Measurements from ENCODE around the gene VAT1L.

VAT1L gene

DNA sequence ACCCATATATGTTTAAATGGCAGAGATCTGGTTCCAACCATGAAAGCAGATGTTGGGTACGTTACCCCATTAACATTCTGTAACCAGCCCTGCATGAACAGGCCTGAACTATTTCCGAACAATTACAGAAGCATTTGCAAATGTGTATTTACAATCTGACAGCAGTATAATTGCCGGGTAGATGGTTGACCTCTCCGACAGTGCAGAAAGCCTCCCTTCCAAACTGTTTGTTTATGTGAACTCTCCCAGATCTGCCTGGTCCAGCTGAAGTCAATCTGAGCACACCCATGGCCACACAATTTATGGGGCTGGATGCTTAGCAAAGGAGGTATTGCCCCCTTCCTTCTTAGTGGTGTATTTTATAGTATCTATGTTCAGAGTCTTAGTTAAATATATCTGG is 44.2 kb upstream of the VAT1L start:
- Histone ChIP-seq H3K9me3 (replicated peaks in 1 of 2; ENCODE audit: control insufficient read depth in 2 of 2, insufficient read depth in 1 of 2, low read depth in 1 of 2, low read length in 2 of 2) (no peaks in the 10 kb centered on the region), H3K36me3 (replicated peaks in 1 of 2; ENCODE audit: control insufficient read depth in 2 of 2, insufficient read depth in 2 of 2, low read length in 2 of 2) (no peaks in the 10 kb centered on the region)

DNA sequence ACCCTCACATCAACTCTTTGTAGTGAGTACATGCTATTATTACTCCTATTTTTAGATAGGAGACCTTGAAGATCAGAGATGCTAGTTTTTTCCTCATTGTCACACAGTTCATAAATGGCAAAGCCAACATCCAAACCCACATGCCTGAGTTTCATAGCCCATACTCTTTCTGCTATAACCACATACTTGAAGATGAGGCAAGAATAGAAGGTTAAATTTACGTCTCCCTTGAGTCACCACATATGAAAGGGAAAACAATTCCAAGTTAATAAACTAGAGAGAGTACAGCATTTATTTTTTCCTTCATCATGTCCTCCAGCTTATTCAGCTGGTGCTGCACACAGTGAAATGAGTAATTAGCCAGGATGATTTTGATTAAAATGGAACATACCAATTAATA is 42.4 kb upstream of the VAT1L start:
- Histone ChIP-seq H3K4me3 (ENCODE audit: low read length in 2 of 2) (no peak overlapping the region), H3K79me1 (ENCODE audit: low read depth, low read length) (no peaks in the 10 kb centered on the region), H4K91ac (ENCODE audit: low read depth, low read length, poor library complexity) (no peak overlapping the region), H2AK5ac (ENCODE audit: low read depth, low read length) (no peak overlapping the region), H2BK120ac (ENCODE audit: low read depth, low read length) (no peak overlapping the region), H3K4me1 (ENCODE audit: control insufficient read depth in 2 of 2, insufficient read depth in 1 of 2, low read depth in 1 of 2, low read length in 2 of 2) (peaks cover 2 to 5% of the 10 kb centered on the region in 2 donors), H3K27me3 (ENCODE audit: control insufficient read depth in 3 of 3, insufficient read depth in 3 of 3, low read depth in 1 of 3, low read length in 3 of 3) (no peaks in the 10 kb centered on the region), H3K36me3 (replicated peaks in 1 of 2; ENCODE audit: control insufficient read depth in 2 of 2, insufficient read depth in 2 of 2, low read length in 2 of 2) (no peaks in the 10 kb centered on the region), H2BK15ac (ENCODE audit: low read length) (no peak overlapping the region), H2BK12ac (ENCODE audit: low read length) (no peak overlapping the region), H3K9me3 (replicated peaks in 1 of 2; ENCODE audit: control insufficient read depth in 2 of 2, insufficient read depth in 1 of 2, low read depth in 1 of 2, low read length in 2 of 2) (no peaks in the 10 kb centered on the region), H2AFZ (ENCODE audit: low read length) (no peak overlapping the region), H3K27ac (replicated peaks; ENCODE audit: low read length) (no peak overlapping the region), H3K18ac (ENCODE audit: low read length) (no peak overlapping the region), H3K4me2 (ENCODE audit: insufficient read depth, low read length, poor library complexity, severe bottlenecking) (no peak overlapping the region), H2BK5ac (ENCODE audit: low read length) (no peak overlapping the region), H3K9ac (ENCODE audit: low read depth, low read length, poor library complexity) (no peak overlapping the region), H3K23ac (ENCODE audit: low read depth, low read length, poor library complexity) (no peak overlapping the region), H3K4ac (ENCODE audit: low read length) (no peak overlapping the region), H4K8ac (ENCODE audit: low read depth, low read length) (no peak overlapping the region), H3K14ac (ENCODE audit: low read length) (no peak overlapping the region)
- no peak for DNase-seq (ENCODE audit: low spot score)
- no CpG with 5 or more reads among the region's 1 CpG for WGBS, 2 donors (ENCODE audit: extremely low coverage in 2 of 2, insufficient read length in 2 of 2, insufficient replicate concordance in 1 of 2)

More for the DNA sequence above, 44.2 kb upstream of the VAT1L start:
- H3K79me1 ChIP-seq (ENCODE audit: low read depth, low read length), result no peaks in the 10 kb centered on the region
- H2BK5ac ChIP-seq (ENCODE audit: low read length), result no peak overlapping the region
- DNase-seq (ENCODE audit: low spot score), result no peak
- no peak overlapping the region for H2AFZ ChIP-seq (ENCODE audit: low read length)
- no peak overlapping the region for H3K4ac ChIP-seq (ENCODE audit: low read length)
- no peak overlapping the region for H2BK12ac ChIP-seq (ENCODE audit: low read length)
- no peak overlapping the region for H3K9ac ChIP-seq (ENCODE audit: low read depth, low read length, poor library complexity)
- no peak overlapping the region for H2BK120ac ChIP-seq (ENCODE audit: low read depth, low read length)
- H4K91ac ChIP-seq (ENCODE audit: low read depth, low read length, poor library complexity), result no peak overlapping the region
- no peak overlapping the region for H3K14ac ChIP-seq (ENCODE audit: low read length)
- no peak overlapping the region for H4K8ac ChIP-seq (ENCODE audit: low read depth, low read length)
- no peak overlapping the region for H3K27ac ChIP-seq (replicated peaks; ENCODE audit: low read length)
- no peak overlapping the region for H3K4me3 ChIP-seq (ENCODE audit: low read length in 2 of 2)
- no CpG with 5 or more reads among the region's 4 CpGs for WGBS, 2 donors (ENCODE audit: extremely low coverage in 2 of 2, insufficient read length in 2 of 2, insufficient replicate concordance in 1 of 2)
- no peak overlapping the region for H3K23ac ChIP-seq (ENCODE audit: low read depth, low read length, poor library complexity)
- H2BK15ac ChIP-seq (ENCODE audit: low read length), result no peak overlapping the region
- H3K18ac ChIP-seq (ENCODE audit: low read length), result no peak overlapping the region
- peaks cover 2 to 5% of the 10 kb centered on the region in 2 donors for H3K4me1 ChIP-seq (ENCODE audit: control insufficient read depth in 2 of 2, insufficient read depth in 1 of 2, low read depth in 1 of 2, low read length in 2 of 2)
- H2AK5ac ChIP-seq (ENCODE audit: low read depth, low read length), result no peak overlapping the region
- H3K27me3 ChIP-seq (ENCODE audit: control insufficient read depth in 3 of 3, insufficient read depth in 3 of 3, low read depth in 1 of 3, low read length in 3 of 3), result no peaks in the 10 kb centered on the region
- no peak overlapping the region for H3K4me2 ChIP-seq (ENCODE audit: insufficient read depth, low read length, poor library complexity, severe bottlenecking)

DNA sequence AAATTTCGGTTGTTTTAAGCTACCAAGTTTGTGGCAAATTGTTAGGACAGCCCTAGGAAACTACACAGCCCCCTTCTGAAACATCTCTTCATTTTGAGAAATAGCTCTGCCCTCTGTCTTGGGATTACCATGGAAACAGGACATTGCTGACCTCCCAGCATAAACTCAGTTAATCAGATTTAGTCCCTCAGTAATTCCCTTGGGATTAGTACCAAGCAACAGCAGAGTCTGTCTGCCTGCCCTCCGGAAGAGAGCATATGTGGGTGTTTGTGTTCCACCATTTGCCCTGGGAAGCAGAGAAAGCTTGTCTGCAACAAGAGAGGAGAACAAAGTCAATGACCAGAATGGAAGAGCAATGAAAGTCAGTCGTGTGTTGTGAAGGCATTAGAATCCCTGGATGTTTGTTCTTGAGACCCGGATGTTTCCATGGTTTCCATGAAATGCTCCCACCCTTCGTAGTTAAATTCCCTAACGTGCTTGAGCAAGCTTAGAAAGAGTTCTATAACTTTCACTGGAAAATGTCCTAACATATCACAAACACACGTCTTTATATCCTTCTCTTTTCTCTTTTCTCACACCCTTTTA is 39.9 kb upstream of the VAT1L start:
- no peak overlapping the region for H3K18ac ChIP-seq (ENCODE audit: low read length)
- H2BK15ac ChIP-seq (ENCODE audit: low read length), result no peak overlapping the region
- H3K4me2 ChIP-seq (ENCODE audit: insufficient read depth, low read length, poor library complexity, severe bottlenecking), result no peak overlapping the region
- H2AK5ac ChIP-seq (ENCODE audit: low read depth, low read length), result no peak overlapping the region
- H4K8ac ChIP-seq (ENCODE audit: low read depth, low read length), result no peak overlapping the region
- H3K4ac ChIP-seq (ENCODE audit: low read length), result no peak overlapping the region
- H3K79me1 ChIP-seq (ENCODE audit: low read depth, low read length), result no peaks in the 10 kb centered on the region
- H3K4me1 ChIP-seq (ENCODE audit: control insufficient read depth in 2 of 2, insufficient read depth in 1 of 2, low read depth in 1 of 2, low read length in 2 of 2), result peaks cover 3 to 5% of the 10 kb centered on the region in 2 donors
- H2BK5ac ChIP-seq (ENCODE audit: low read length), result no peak overlapping the region
- no peaks in the 10 kb centered on the region for H3K9me3 ChIP-seq (replicated peaks in 1 of 2; ENCODE audit: control insufficient read depth in 2 of 2, insufficient read depth in 1 of 2, low read depth in 1 of 2, low read length in 2 of 2)
- H2BK12ac ChIP-seq (ENCODE audit: low read length), result no peak overlapping the region
- DNase-seq (ENCODE audit: low spot score), result no peak
- H4K91ac ChIP-seq (ENCODE audit: low read depth, low read length, poor library complexity), result no peak overlapping the region
- H2BK120ac ChIP-seq (ENCODE audit: low read depth, low read length), result no peak overlapping the region
- H3K36me3 ChIP-seq (replicated peaks in 1 of 2; ENCODE audit: control insufficient read depth in 2 of 2, insufficient read depth in 2 of 2, low read length in 2 of 2), result no peaks in the 10 kb centered on the region
- H3K27me3 ChIP-seq (ENCODE audit: control insufficient read depth in 3 of 3, insufficient read depth in 3 of 3, low read depth in 1 of 3, low read length in 3 of 3), result no peaks in the 10 kb centered on the region
- H3K14ac ChIP-seq (ENCODE audit: low read length), result no peak overlapping the region
- H3K9ac ChIP-seq (ENCODE audit: low read depth, low read length, poor library complexity), result no peak overlapping the region
- no peak overlapping the region for H3K27ac ChIP-seq (replicated peaks; ENCODE audit: low read length)
- no peak overlapping the region for H3K4me3 ChIP-seq (ENCODE audit: low read length in 2 of 2)
- no peak overlapping the region for H3K23ac ChIP-seq (ENCODE audit: low read depth, low read length, poor library complexity)
- peak overlapping the region; percentile 46 for H2AFZ ChIP-seq (ENCODE audit: low read length)
- WGBS, 2 donors (ENCODE audit: extremely low coverage in 2 of 2, insufficient read length in 2 of 2, insufficient replicate concordance in 1 of 2), result 100% methylated on average over 1 of the region's 7 CpGs

DNA sequence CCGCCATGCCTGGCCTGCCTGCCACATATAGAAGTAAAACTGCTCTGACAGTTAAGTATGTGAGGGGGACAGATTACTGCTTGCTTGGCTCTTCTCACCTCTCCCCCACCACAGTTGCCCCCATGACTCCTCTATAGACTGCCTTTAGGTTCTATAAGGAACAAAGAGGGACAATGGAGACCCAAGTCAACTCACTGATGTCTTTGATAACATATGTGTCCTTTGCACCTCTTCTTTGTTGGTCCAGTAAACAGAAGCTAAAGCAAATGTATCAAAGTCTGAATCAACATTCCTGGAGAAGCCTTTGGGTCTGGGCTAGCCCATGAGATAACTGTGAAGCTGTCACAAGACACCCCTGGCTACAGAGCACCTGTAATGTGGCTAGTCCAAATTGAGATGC is 38.9 kb upstream of the VAT1L start:
- no peak overlapping the region for H3K4me2 ChIP-seq (ENCODE audit: insufficient read depth, low read length, poor library complexity, severe bottlenecking)
- no peak for DNase-seq (ENCODE audit: low spot score)
- H2BK120ac ChIP-seq (ENCODE audit: low read depth, low read length), result no peak overlapping the region
- no peak overlapping the region for H4K8ac ChIP-seq (ENCODE audit: low read depth, low read length)
- H2AFZ ChIP-seq (ENCODE audit: low read length), result no peak overlapping the region
- no peak overlapping the region for H3K14ac ChIP-seq (ENCODE audit: low read length)
- no peak overlapping the region for H2AK5ac ChIP-seq (ENCODE audit: low read depth, low read length)
- no peak overlapping the region for H3K27ac ChIP-seq (replicated peaks; ENCODE audit: low read length)
- H3K4ac ChIP-seq (ENCODE audit: low read length), result no peak overlapping the region
- H3K4me3 ChIP-seq (ENCODE audit: low read length in 2 of 2), result no peak overlapping the region
- H2BK12ac ChIP-seq (ENCODE audit: low read length), result no peak overlapping the region
- no CpG with 5 or more reads among the region's 1 CpG for WGBS, 2 donors (ENCODE audit: extremely low coverage in 2 of 2, insufficient read length in 2 of 2, insufficient replicate concordance in 1 of 2)
- H3K9ac ChIP-seq (ENCODE audit: low read depth, low read length, poor library complexity), result no peak overlapping the region
- H3K79me1 ChIP-seq (ENCODE audit: low read depth, low read length), result no peaks in the 10 kb centered on the region
- H3K18ac ChIP-seq (ENCODE audit: low read length), result no peak overlapping the region
- H4K91ac ChIP-seq (ENCODE audit: low read depth, low read length, poor library complexity), result no peak overlapping the region
- no peaks in the 10 kb centered on the region for H3K27me3 ChIP-seq (ENCODE audit: control insufficient read depth in 3 of 3, insufficient read depth in 3 of 3, low read depth in 1 of 3, low read length in 3 of 3)
- H3K36me3 ChIP-seq (replicated peaks in 1 of 2; ENCODE audit: control insufficient read depth in 2 of 2, insufficient read depth in 2 of 2, low read length in 2 of 2), result no peaks in the 10 kb centered on the region
- no peak overlapping the region for H3K23ac ChIP-seq (ENCODE audit: low read depth, low read length, poor library complexity)
- no peak overlapping the region for H2BK5ac ChIP-seq (ENCODE audit: low read length)
- H2BK15ac ChIP-seq (ENCODE audit: low read length), result no peak overlapping the region
- H3K4me1 ChIP-seq (ENCODE audit: control insufficient read depth in 2 of 2, insufficient read depth in 1 of 2, low read depth in 1 of 2, low read length in 2 of 2), result peaks cover 3 to 5% of the 10 kb centered on the region in 2 donors
- H3K9me3 ChIP-seq (replicated peaks in 1 of 2; ENCODE audit: control insufficient read depth in 2 of 2, insufficient read depth in 1 of 2, low read depth in 1 of 2, low read length in 2 of 2), result no peaks in the 10 kb centered on the region
